Thyroid gland (tissue), 4 donors: Measurements from ENCODE around the gene AAK1. TPM values are rescaled to one million over a fixed set of nuclear protein-coding genes. Genes with fewer than 3 reads are reported as not detected.
A peak's percentile ranks its signal among the peaks of the same experiment; 100 is the strongest.
"Not testable (repeated sequence)": the region's sequence is repeated elsewhere in the genome, so short reads cannot be mapped to it uniquely, and the experiment has no call there.

Experiments used
- DNase-seq, 2 donors: peaks; one replicate each; pipeline ENCODE4 v3.0.0-alpha.2; 2019
- H3K27ac ChIP-seq, 3 donors: fragments of 200-600 bp; sonication (generic); 1 replicate in 2 of 3; 2 replicates in 1 of 3; pipeline ENCODE4 v1.5.1; 2016 to 2019; ENCODE audit warnings: mild to moderate bottlenecking in 1 of 3, moderate library complexity in 1 of 3
- H3K27me3 ChIP-seq: fragments of 200-600 bp; sonication (generic); one replicate; pipeline ENCODE4 v1.5.1; 2019
- H3K36me3 ChIP-seq, 2 donors: fragments of 200-600 bp; sonication (generic); one replicate each; pipeline ENCODE4 v1.5.1; 2016 to 2019
- H3K4me1 ChIP-seq, 2 donors: fragments of 200-600 bp; sonication (generic); one replicate each; pipeline ENCODE4 v1.5.1; 2017 to 2019
- H3K4me3 ChIP-seq, 3 donors: fragments of 200-600 bp; sonication (generic); replicated peaks in 1 of 3; 1 replicate in 2 of 3; 2 replicates in 1 of 3; pipeline ENCODE4 v1.5.1; 2016; ENCODE audit warnings: mild to moderate bottlenecking in 1 of 3
- H3K9me3 ChIP-seq: fragments of 200-600 bp; sonication (generic); one replicate; pipeline ENCODE4 v1.5.1; 2017
- CTCF ChIP-seq, 6 experiments: fragments of 200-600 bp in 3 of 6; fragments of 450-650 bp in 3 of 6; sonication (generic) in 3 of 6; IDR thresholded peaks; one replicate each; pipeline ENCODE4 v1.5.1; 2016 to 2019; ENCODE audit warnings: antibody characterized with exemption in 6 of 6, mild to moderate bottlenecking in 2 of 6, inconsistent platforms in 1 of 6, moderate library complexity in 1 of 6
- POLR2A ChIP-seq, 2 donors: fragments of 450-650 bp; IDR thresholded peaks; one replicate each; pipeline ENCODE4 v1.6.1; 2017; ENCODE audit warnings: antibody characterized with exemption in 2 of 2, mild to moderate bottlenecking in 2 of 2, moderate library complexity in 1 of 2
- WGBS, 2 donors: methylation state at CpG; one replicate each; pipeline ENCODE4 v1.1.5; 2017; 5-methylcytosine and 5-hydroxymethylcytosine counted together
- intact Hi-C: fragments of 100-400 bp; cut with DNase I; formaldehyde crosslinking; loops from one replicate; pipeline ENCODE4 v1.15.1; 2023
- total RNA-seq, 4 donors: library from RNA; depleted of rRNA; stranded (reverse); fragments of >200 nt; gene quantifications; one replicate each; pipeline ENCODE4 v1.2.3, GENCODE V29; 2016

Gene AAK1
- total RNA-seq, 4 donors from 2014 or later: 82.0 to 174 (median 144) TPM

DNA sequence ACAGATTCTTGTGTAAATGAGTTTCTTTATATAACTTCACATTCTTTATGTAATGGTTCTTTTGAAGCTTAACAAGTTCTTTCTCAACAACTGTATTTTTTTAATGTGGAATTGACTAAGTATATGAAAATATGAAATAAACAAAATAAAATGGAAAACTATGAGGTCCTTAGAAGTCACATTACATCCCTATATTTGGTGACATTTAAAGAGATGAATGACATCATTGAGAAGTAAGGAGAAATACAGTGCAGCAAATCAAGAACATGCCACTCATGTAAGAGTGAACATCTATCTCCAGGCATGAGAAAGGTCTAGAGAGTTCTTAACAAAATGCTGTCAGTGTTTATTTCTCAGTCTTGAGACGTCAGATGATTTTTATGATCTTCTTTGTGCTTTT, 39.0 kb upstream of the AAK1 start:
- intact Hi-C loops: no loop called here
- Histone ChIP-seq H3K9me3 (no peaks in the 10 kb centered on the region), H3K4me1 (peaks cover 8 to 25% of the 10 kb centered on the region in 2 donors), H3K27ac (no peak overlapping the region), H3K36me3 (no peaks in the 10 kb centered on the region), H3K4me3 (no peak overlapping the region), H3K27me3 (no peaks in the 10 kb centered on the region)
- TF ChIP-seq POLR2A (IDR thresholded peaks at IDR 0.05) (no peak), CTCF (IDR thresholded peaks at IDR 0.05) (no peak)
- 91 to 93% methylated on average over 1 of the region's 1 CpG for WGBS, 2 donors
- DNase-seq: no peak

DNA sequence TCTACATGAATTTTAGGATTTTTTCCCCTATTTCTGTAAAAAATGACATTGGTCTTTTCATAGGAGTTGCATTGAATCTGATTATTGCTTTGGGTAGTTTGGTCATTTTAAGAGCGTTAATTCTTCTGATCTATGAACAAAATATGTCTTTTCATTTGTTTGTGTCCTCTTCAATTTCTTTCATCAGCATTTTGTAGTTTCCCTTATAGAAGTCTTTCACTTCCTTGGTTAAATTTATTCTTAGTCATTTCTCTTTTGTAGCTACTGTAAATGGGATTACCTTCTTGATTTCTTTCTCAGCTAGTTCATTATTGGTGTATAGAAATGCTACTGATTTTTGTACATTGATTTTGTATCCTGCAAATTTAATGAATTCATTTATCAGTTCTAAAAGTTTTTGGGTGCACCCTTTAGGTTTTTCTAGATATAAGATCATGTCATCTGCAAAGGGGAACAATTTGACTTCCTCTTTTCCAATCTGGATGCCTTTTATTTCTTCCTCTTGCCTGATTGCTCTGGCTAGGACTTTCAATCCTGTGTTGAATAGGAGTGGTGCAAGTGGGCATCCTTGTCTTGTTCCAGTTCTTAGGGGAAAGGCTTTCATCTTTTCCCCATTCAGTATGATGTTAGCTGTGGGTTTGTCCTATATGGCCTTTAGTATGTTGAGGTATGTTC, 36.6 kb upstream of the AAK1 start:
- no peak for TF ChIP-seq POLR2A (IDR thresholded peaks at IDR 0.05)
- TF ChIP-seq CTCF (IDR thresholded peaks at IDR 0.05): no peak
- H3K27me3 ChIP-seq: no peaks in the 10 kb centered on the region
- H3K36me3 ChIP-seq: no peaks in the 10 kb centered on the region
- H3K4me1 ChIP-seq: peaks cover 10 to 21% of the 10 kb centered on the region in 2 donors
- 92 to 97% methylated on average over 1 of the region's 1 CpG for WGBS, 2 donors
- intact Hi-C loops: no loop called here
- no peak overlapping the region for H3K4me3 ChIP-seq
- H3K27ac ChIP-seq: no peak overlapping the region
- H3K9me3 ChIP-seq: no peaks in the 10 kb centered on the region
- DNase-seq: no peak

GRCh38 chr2:69677914-69678313, 34.4 kb upstream of the AAK1 start:
- intact Hi-C loops: no loop called here
- DNase-seq: no peak

DNA sequence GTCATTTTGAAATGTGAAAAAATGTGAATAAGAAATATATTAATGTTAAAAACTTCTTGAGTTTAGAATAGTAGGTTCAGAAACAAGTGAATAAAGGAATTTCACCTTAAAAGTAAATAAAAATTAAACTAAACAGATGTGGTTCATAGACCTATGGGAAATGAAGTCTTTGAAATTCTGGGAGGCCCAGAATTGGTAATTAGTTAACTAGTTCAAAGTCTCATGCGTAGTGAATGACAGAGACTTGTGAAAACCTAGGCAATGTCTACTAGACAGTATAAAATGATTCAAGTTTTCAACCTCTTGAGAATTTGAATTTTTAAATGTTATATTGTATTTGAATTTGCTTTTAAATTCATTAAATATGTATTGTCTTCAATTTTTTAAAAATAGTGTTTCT, 32.6 kb upstream of the AAK1 start:
- peak overlapping the region; percentile 87 to 97 (median 90) for H3K27ac ChIP-seq
- WGBS, 2 donors: 93 to 97% methylated on average over 1 of the region's 1 CpG
- intact Hi-C loops: no loop called here
- no peak overlapping the region for H3K4me3 ChIP-seq
- H3K36me3 ChIP-seq: no peaks in the 10 kb centered on the region
- no peaks in the 10 kb centered on the region for H3K27me3 ChIP-seq
- H3K9me3 ChIP-seq: no peaks in the 10 kb centered on the region
- H3K4me1 ChIP-seq: peaks cover 16 to 18% of the 10 kb centered on the region in 2 donors
- no peak for TF ChIP-seq CTCF (IDR thresholded peaks at IDR 0.05)
- no peak for DNase-seq

More at GRCh38 chr2:69677914-69678313, 34.4 kb upstream of the AAK1 start:
- H3K27me3 ChIP-seq: no peaks in the 10 kb centered on the region
- H3K4me1 ChIP-seq: peaks cover 17 to 18% of the 10 kb centered on the region in 2 donors
- TF ChIP-seq CTCF (IDR thresholded peaks at IDR 0.05): no peak
- no peak for TF ChIP-seq POLR2A (IDR thresholded peaks at IDR 0.05)
- no peaks in the 10 kb centered on the region for H3K9me3 ChIP-seq
- 96 to 97% methylated on average over 5 of the region's 5 CpGs for WGBS, 2 donors
- no peak overlapping the region for H3K4me3 ChIP-seq
- no peaks in the 10 kb centered on the region for H3K36me3 ChIP-seq
- no peak overlapping the region for H3K27ac ChIP-seq

GRCh38 chr2:69674316-69674670, 30.8 kb upstream of the AAK1 start:
- H3K27ac ChIP-seq: peak overlapping the region; percentile 87 to 97 (median 90)
- H3K36me3 ChIP-seq: no peaks in the 10 kb centered on the region
- peaks cover 16 to 18% of the 10 kb centered on the region in 2 donors for H3K4me1 ChIP-seq
- intact Hi-C loops: no loop called here
- no peaks in the 10 kb centered on the region for H3K27me3 ChIP-seq
- H3K9me3 ChIP-seq: no peaks in the 10 kb centered on the region
- 16 to 26% methylated on average over 2 of the region's 2 CpGs for WGBS, 2 donors
- no peak overlapping the region for H3K4me3 ChIP-seq
- DNase-seq: no peak
- TF ChIP-seq CTCF (IDR thresholded peaks at IDR 0.05) (no peak), POLR2A (IDR thresholded peaks at IDR 0.05) (peak in 1 of 2 donors; percentile 39)

- H3K4me3 ChIP-seq, intact Hi-C loops, H3K9me3 ChIP-seq, DNase-seq, H3K36me3 ChIP-seq, H3K27me3 ChIP-seq: not testable (repeated sequence)
- peak overlapping the region in 1 of 3 donors; percentile 97 for H3K27ac ChIP-seq
- WGBS, 2 donors: 98% methylated on average over 3 of the region's 3 CpGs
- peaks cover 16 to 18% of the 10 kb centered on the region in 2 donors for H3K4me1 ChIP-seq
These were observed 29.6 kb upstream of the AAK1 start for GRCh38 chr2:69673098-69673497.
